Measurements from ENCODE around the gene CTSC. TPM values are rescaled to one million over a fixed set of nuclear protein-coding genes. Genes with fewer than 3 reads are reported as not detected.
A peak's percentile ranks its signal among the peaks of the same experiment; 100 is the strongest.

The CTSC gene
- total RNA-seq, 1 experiment from 2014 or later, result 269 TPM

- ATAC-seq (no peak), DNase-seq (ENCODE audit: low spot score) (no peak)
- H3K27me3 Mint-ChIP-seq (ENCODE audit: low read depth), result no peaks in the 10 kb centered on the region
- H3K9me3 Mint-ChIP-seq, result no peaks in the 10 kb centered on the region
- no peak overlapping the region for H3K4me3 Mint-ChIP-seq
- ChIA-PET CTCF (interaction anchor here (0.6 to 1.9 kb wide), 3 partner anchors 8 to 1061 kb away, joined by 3 to 6 read pairs (median 4); no protein-coding TSS in a partner anchor), POLR2A (interaction anchor here (0.6 kb wide), 1 partner anchor 117 kb away, joined by 3 read pairs; no protein-coding TSS in a partner anchor)
- peaks cover 24% of the 10 kb centered on the region for H3K4me1 Mint-ChIP-seq
- H3K27ac Mint-ChIP-seq, result peak overlapping the region; percentile 78
- no peaks in the 10 kb centered on the region for H3K36me3 Mint-ChIP-seq
- TF ChIP-seq, protein P1, sequence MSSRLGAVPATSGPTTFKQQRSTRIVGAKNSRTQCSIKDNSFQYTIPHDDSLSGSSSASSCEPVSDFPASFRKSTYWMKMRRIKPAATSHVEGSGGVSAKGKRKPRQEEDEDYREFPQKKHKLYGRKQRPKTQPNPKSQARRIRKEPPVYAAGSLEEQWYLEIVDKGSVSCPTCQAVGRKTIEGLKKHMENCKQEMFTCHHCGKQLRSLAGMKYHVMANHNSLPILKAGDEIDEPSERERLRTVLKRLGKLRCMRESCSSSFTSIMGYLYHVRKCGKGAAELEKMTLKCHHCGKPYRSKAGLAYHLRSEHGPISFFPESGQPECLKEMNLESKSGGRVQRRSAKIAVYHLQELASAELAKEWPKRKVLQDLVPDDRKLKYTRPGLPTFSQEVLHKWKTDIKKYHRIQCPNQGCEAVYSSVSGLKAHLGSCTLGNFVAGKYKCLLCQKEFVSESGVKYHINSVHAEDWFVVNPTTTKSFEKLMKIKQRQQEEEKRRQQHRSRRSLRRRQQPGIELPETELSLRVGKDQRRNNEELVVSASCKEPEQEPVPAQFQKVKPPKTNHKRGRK (CRISPR knock-in tag; IDR thresholded peaks at IDR 0.05; ENCODE audit: borderline replicate concordance), result no peak
- no peak for TF ChIP-seq RORB (CRISPR knock-in tag; IDR thresholded peaks at IDR 0.05)
Measured at GRCh38 chr11:88357323-88358039, 19.9 kb upstream of the CTSC start.

- ATAC-seq, result no peak
- no peak for DNase-seq (ENCODE audit: low spot score)
- peaks cover 24% of the 10 kb centered on the region for H3K4me1 Mint-ChIP-seq
- H3K27ac Mint-ChIP-seq, result no peak overlapping the region
- ChIA-PET CTCF (interaction anchor here (1.3 to 1.4 kb wide), 2 partner anchors 14 to 340 kb away, joined by 3 to 4 read pairs; no protein-coding TSS in a partner anchor), POLR2A (no interaction called here)
- H3K27me3 Mint-ChIP-seq (ENCODE audit: low read depth), result no peaks in the 10 kb centered on the region
- no peaks in the 10 kb centered on the region for H3K9me3 Mint-ChIP-seq
- H3K4me3 Mint-ChIP-seq, result no peak overlapping the region
- H3K36me3 Mint-ChIP-seq, result no peaks in the 10 kb centered on the region
- no peak for TF ChIP-seq CBFB (CRISPR knock-in tag; IDR thresholded peaks at IDR 0.05; ENCODE audit: low read depth)
- TF ChIP-seq ATF6 (CRISPR knock-in tag; IDR thresholded peaks at IDR 0.05), result no peak
- TF ChIP-seq, protein P2, sequence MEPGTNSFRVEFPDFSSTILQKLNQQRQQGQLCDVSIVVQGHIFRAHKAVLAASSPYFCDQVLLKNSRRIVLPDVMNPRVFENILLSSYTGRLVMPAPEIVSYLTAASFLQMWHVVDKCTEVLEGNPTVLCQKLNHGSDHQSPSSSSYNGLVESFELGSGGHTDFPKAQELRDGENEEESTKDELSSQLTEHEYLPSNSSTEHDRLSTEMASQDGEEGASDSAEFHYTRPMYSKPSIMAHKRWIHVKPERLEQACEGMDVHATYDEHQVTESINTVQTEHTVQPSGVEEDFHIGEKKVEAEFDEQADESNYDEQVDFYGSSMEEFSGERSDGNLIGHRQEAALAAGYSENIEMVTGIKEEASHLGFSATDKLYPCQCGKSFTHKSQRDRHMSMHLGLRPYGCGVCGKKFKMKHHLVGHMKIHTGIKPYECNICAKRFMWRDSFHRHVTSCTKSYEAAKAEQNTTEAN (CRISPR knock-in tag; IDR thresholded peaks at IDR 0.05), result no peak
- no peak for TF ChIP-seq NFE2L1 (CRISPR knock-in tag; IDR thresholded peaks at IDR 0.05)
- no peak for TF ChIP-seq SMAD3 (CRISPR knock-in tag; IDR thresholded peaks at IDR 0.05; ENCODE audit: borderline replicate concordance)
- TF ChIP-seq ZNF263 (CRISPR knock-in tag; IDR thresholded peaks at IDR 0.05; ENCODE audit: low read depth), result no peak
- no peak for TF ChIP-seq ELF4 (CRISPR knock-in tag; IDR thresholded peaks at IDR 0.05; ENCODE audit: low read depth)
- TF ChIP-seq, protein P3, sequence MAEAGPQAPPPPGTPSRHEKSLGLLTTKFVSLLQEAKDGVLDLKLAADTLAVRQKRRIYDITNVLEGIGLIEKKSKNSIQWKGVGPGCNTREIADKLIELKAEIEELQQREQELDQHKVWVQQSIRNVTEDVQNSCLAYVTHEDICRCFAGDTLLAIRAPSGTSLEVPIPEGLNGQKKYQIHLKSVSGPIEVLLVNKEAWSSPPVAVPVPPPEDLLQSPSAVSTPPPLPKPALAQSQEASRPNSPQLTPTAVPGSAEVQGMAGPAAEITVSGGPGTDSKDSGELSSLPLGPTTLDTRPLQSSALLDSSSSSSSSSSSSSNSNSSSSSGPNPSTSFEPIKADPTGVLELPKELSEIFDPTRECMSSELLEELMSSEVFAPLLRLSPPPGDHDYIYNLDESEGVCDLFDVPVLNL (CRISPR knock-in tag; IDR thresholded peaks at IDR 0.05; ENCODE audit: borderline replicate concordance, low read depth), result no peak
- no peak for TF ChIP-seq GRHL2 (CRISPR knock-in tag; IDR thresholded peaks at IDR 0.05; ENCODE audit: insufficient replicate concordance, severe bottlenecking)
- TF ChIP-seq OVOL2 (CRISPR knock-in tag; IDR thresholded peaks at IDR 0.05; ENCODE audit: borderline replicate concordance), result no peak
- no peak for TF ChIP-seq MLX (CRISPR knock-in tag; IDR thresholded peaks at IDR 0.05)
- TF ChIP-seq TCF7 (CRISPR knock-in tag; IDR thresholded peaks at IDR 0.05; ENCODE audit: low read depth), result no peak
- no peak for TF ChIP-seq JAZF1 (CRISPR knock-in tag; IDR thresholded peaks at IDR 0.05)
- TF ChIP-seq, protein P4, sequence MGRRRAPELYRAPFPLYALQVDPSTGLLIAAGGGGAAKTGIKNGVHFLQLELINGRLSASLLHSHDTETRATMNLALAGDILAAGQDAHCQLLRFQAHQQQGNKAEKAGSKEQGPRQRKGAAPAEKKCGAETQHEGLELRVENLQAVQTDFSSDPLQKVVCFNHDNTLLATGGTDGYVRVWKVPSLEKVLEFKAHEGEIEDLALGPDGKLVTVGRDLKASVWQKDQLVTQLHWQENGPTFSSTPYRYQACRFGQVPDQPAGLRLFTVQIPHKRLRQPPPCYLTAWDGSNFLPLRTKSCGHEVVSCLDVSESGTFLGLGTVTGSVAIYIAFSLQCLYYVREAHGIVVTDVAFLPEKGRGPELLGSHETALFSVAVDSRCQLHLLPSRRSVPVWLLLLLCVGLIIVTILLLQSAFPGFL (CRISPR knock-in tag; IDR thresholded peaks at IDR 0.05; ENCODE audit: borderline replicate concordance), result no peak
- TF ChIP-seq NR3C1 (CRISPR knock-in tag; conservative IDR thresholded peaks at IDR 0.05; ENCODE audit: low read depth), result no peak
- TF ChIP-seq STAT6 (CRISPR knock-in tag; conservative IDR thresholded peaks at IDR 0.05; ENCODE audit: low read depth), result no peak
- TF ChIP-seq, protein P5, sequence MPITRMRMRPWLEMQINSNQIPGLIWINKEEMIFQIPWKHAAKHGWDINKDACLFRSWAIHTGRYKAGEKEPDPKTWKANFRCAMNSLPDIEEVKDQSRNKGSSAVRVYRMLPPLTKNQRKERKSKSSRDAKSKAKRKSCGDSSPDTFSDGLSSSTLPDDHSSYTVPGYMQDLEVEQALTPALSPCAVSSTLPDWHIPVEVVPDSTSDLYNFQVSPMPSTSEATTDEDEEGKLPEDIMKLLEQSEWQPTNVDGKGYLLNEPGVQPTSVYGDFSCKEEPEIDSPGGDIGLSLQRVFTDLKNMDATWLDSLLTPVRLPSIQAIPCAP (CRISPR knock-in tag; IDR thresholded peaks at IDR 0.05), result no peak
- TF ChIP-seq MYBL2 (CRISPR knock-in tag; IDR thresholded peaks at IDR 0.05), result no peak
Measured at GRCh38 chr11:88355887-88356286, 18.4 kb upstream of the CTSC start.
